ENCODE measurements around the gene NCAM1. TPM values are rescaled to one million over a fixed set of nuclear protein-coding genes. Genes with fewer than 3 reads are reported as not detected.

NCAM1 gene
- total and polyA plus RNA-seq, 2 of the 13 experiments (the other 11 are each of a cell fraction or from before 2014, with no cell fraction given), result 0.05 TPM; not detected in 1

DNA sequence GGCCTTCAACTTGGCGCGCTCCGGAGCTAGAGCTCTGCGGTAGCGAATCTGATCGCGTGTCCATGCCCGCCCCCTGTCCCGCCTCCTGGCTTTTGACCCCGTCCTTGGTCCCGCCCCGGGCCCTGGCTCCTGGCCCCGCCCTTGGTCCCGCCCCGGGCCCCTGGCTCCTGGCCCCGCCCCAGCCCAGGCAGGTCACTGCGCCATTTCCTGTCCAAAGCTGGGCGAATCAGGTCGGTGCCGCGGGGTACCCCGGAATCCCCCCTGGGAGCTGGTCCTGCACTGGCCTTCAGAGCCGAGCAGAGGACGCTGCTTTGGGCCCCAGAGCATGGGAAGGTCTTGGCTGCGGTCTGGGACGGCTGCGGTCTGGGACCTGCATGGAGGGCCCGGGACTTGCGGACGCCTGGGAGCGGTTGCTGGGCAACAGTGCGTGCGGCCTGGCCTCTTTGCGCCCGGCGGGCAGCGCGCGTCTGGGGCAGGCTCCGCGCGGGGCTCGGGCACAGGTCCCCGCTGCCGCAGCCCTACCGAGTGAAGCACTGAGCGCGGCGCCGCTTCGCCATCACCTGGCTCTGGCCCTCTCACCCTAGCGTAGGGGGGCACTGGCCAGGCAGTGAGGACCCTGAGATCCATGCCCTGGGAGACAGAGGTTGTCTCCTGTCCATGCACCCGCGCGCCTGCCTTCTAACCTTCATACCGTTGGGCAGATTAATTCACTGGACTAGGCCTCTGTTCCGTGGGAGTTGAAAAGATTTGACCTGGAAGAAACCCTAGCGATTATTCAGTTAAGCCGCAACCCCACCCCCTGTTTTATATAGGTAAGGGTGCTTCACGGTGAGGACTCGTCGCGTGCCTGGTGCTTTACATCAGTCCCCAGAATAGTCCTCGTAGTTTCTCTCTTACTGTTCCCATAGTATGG, 353.4 kb downstream of the NCAM1 start, which contains the start of gene TTC12 (continued):
- TF ChIP-seq, protein P1, sequence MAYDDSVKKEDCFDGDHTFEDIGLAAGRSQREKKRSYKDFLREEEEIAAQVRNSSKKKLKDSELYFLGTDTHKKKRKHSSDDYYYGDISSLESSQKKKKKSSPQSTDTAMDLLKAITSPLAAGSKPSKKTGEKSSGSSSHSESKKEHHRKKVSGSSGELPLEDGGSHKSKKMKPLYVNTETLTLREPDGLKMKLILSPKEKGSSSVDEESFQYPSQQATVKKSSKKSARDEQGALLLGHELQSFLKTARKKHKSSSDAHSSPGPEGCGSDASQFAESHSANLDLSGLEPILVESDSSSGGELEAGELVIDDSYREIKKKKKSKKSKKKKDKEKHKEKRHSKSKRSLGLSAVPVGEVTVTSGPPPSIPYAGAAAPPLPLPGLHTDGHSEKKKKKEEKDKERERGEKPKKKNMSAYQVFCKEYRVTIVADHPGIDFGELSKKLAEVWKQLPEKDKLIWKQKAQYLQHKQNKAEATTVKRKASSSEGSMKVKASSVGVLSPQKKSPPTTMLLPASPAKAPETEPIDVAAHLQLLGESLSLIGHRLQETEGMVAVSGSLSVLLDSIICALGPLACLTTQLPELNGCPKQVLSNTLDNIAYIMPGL (CRISPR knock-in tag; IDR thresholded peaks at IDR 0.05; ENCODE audit: borderline replicate concordance in 1 of 2, low read depth in 1 of 2), result peak; percentile 68 to 79; a peak in 3 of 4 replicates
- TF ChIP-seq KLF15 (CRISPR knock-in tag; IDR thresholded peaks at IDR 0.05; ENCODE audit: borderline replicate concordance) (no peak), CCDC6 (CRISPR knock-in tag; IDR thresholded peaks at IDR 0.05) (no peak), FOSL1 (CRISPR knock-in tag; IDR thresholded peaks at IDR 0.05; ENCODE audit: borderline replicate concordance) (no peak), ZNF326 (CRISPR knock-in tag; IDR thresholded peaks at IDR 0.05; ENCODE audit: borderline replicate concordance) (no peak), ZNF556 (CRISPR knock-in tag; IDR thresholded peaks at IDR 0.05; ENCODE audit: borderline replicate concordance) (peak; percentile 85), CSRNP1 (CRISPR knock-in tag; IDR thresholded peaks at IDR 0.05) (0 out of 2 replicates have a peak, but pooled peaks have one; percentile 30), TFE3 (CRISPR knock-in tag; IDR thresholded peaks at IDR 0.05) (no peak), HOXA5 (CRISPR knock-in tag; IDR thresholded peaks at IDR 0.05) (no peak), ZC3H13 (CRISPR knock-in tag; IDR thresholded peaks at IDR 0.05) (no peak), ZNF33B (CRISPR knock-in tag; IDR thresholded peaks at IDR 0.05) (peak; percentile 44; the same call in 1 of the 2 replicates), MYPOP (CRISPR knock-in tag; IDR thresholded peaks at IDR 0.05) (peak; percentile 100), PHB2 (IDR thresholded peaks at IDR 0.05; ENCODE audit: partially characterized antibody) (no peak), NFRKB (IDR thresholded peaks at IDR 0.05) (no peak), TAF15 (IDR thresholded peaks at IDR 0.05; ENCODE audit: low read depth, low read length, poor library complexity, severe bottlenecking) (no peak), SKI (IDR thresholded peaks at IDR 0.05; ENCODE audit: partially characterized antibody) (peak; percentile 95), ZBTB7B (CRISPR knock-in tag; IDR thresholded peaks at IDR 0.05) (peak; percentile 79), KDM1A (CRISPR knock-in tag; IDR thresholded peaks at IDR 0.05) (0 out of 2 replicates have a peak, but pooled peaks have one; percentile 14)
- TF ChIP-seq, protein P2, sequence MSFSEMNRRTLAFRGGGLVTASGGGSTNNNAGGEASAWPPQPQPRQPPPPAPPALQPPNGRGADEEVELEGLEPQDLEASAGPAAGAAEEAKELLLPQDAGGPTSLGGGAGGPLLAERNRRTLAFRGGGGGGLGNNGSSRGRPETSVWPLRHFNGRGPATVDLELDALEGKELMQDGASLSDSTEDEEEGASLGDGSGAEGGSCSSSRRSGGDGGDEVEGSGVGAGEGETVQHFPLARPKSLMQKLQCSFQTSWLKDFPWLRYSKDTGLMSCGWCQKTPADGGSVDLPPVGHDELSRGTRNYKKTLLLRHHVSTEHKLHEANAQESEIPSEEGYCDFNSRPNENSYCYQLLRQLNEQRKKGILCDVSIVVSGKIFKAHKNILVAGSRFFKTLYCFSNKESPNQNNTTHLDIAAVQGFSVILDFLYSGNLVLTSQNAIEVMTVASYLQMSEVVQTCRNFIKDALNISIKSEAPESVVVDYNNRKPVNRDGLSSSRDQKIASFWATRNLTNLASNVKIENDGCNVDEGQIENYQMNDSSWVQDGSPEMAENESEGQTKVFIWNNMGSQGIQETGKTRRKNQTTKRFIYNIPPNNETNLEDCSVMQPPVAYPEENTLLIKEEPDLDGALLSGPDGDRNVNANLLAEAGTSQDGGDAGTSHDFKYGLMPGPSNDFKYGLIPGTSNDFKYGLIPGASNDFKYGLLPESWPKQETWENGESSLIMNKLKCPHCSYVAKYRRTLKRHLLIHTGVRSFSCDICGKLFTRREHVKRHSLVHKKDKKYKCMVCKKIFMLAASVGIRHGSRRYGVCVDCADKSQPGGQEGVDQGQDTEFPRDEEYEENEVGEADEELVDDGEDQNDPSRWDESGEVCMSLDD (CRISPR knock-in tag; IDR thresholded peaks at IDR 0.05; ENCODE audit: borderline replicate concordance), result peak; percentile 88; the same call in 1 of the 2 replicates
